CD4-positive, alpha-beta T cell treated with Interleukin-15 for 1 hour (primary cell): ENCODE data around the gene RRAGB.

Source experiments
- DNase-seq: peaks from one replicate; pipeline ENCODE4 v3.0.0-alpha.2; 2020

The RRAGB gene

GRCh38 chrX:55777596-55777995 is 60.0 kb downstream of the RRAGB start:
- DNase-seq, result no peak

- DNase-seq, result no peak
Observed at GRCh38 chrX:55778322-55778721, 60.8 kb downstream of the RRAGB start.

- no peak for DNase-seq
Observed at GRCh38 chrX:55783723-55784122, 66.2 kb downstream of the RRAGB start.

DNA sequence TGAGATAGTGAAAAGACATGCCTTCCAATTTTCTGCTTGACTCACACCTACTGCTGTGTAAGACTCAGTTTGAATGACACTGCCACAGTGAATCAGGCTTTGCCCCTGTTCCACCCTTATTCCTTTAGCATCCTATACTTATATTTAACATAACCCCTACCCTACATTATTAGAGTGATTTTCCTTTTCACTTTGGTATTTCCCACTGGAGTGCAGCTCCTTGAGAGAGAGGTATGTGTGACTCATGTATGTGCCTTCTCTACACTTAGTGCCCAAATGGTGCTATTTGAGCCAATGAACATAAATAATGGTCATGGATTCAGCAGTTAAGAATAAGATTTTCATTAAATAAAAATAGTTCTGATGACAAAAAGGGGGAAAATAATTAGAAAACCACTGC is 69.5 kb downstream of the RRAGB start:
- DNase-seq, result no peak

- DNase-seq, result no peak
Observed at GRCh38 chrX:55787727-55788126, 70.2 kb downstream of the RRAGB start.

GRCh38 chrX:55794405-55794804 is 76.9 kb downstream of the RRAGB start:
- no peak for DNase-seq

- DNase-seq, result no peak
Observed at GRCh38 chrX:55796496-55796895, 78.9 kb downstream of the RRAGB start.

GRCh38 chrX:55801811-55802210 is 84.3 kb downstream of the RRAGB start:
- no peak for DNase-seq
